HG02852 (cell line): ENCODE results near the gene PIAS1.

Experiments
- ATAC-seq: cut with Tn5 transposase; IDR thresholded peaks from one replicate; pipeline ENCODE4 v1.9.1; 2021; ENCODE audit warnings: mild to moderate bottlenecking, moderate library complexity; ENCODE audit not compliant: unreplicated experiment

Gene PIAS1

DNA sequence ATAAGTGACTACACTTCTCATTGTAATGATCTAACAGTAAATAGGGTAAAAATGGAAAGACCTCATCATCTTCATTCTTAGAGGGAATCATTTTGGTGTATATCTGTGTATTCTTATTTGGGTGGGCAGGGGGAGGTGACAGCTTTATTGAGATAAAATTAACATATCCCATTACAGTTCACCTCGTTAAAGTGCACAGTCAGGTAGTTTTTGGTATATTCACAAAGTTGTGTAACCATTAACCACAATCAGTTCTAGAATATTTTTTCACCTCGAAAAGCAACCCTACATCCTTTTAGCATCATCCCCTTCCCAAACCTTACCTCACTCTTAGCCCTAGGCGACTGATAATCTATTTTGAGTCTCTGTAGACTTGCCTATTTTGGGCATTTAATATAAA, 8.1 kb downstream of the PIAS1 start:
- no peak for ATAC-seq

DNA sequence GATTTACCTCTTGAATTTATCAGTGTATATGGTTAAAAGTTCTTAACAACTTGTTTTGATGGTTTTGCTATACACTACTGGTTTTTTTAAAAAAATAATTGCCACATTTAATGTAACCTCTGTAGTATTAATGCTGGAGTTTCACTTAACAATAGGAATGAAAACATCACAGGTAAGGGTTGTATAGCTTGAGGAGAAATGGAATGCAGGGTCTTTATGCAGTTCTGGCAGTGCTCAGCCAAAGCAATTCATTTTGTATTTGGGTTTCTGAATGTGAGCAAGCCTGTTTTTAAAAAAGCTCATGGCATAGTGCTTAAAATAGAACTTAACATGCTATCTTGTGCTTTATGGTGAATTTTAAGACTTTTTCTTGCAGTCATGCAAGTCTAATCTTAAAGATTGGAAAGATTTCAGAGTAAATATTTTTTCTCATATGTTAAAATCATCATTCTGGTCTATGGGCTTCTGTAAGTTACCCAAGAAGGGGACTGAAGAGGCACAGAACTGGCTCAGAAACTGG, 8.9 kb downstream of the PIAS1 start:
- ATAC-seq, result no peak

DNA sequence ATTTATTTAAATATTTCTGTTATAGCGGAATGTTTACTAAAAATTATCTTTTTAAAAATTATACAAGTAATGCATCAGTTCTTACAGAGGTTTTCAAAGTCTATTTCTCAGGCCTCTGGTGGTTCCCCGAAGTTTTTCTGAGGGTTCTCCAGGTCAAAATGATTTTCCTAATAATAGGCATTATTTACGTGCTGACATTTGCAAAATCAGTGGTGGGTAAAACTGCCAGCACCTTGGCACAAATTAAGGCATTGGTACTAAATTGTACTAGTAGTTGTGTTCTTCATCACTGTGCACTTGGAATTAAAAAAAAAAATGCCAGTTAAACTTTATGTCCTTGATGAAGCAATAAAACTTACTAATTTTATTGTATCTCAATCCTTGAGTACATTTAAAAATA, 9.5 kb downstream of the PIAS1 start:
- no peak for ATAC-seq

DNA sequence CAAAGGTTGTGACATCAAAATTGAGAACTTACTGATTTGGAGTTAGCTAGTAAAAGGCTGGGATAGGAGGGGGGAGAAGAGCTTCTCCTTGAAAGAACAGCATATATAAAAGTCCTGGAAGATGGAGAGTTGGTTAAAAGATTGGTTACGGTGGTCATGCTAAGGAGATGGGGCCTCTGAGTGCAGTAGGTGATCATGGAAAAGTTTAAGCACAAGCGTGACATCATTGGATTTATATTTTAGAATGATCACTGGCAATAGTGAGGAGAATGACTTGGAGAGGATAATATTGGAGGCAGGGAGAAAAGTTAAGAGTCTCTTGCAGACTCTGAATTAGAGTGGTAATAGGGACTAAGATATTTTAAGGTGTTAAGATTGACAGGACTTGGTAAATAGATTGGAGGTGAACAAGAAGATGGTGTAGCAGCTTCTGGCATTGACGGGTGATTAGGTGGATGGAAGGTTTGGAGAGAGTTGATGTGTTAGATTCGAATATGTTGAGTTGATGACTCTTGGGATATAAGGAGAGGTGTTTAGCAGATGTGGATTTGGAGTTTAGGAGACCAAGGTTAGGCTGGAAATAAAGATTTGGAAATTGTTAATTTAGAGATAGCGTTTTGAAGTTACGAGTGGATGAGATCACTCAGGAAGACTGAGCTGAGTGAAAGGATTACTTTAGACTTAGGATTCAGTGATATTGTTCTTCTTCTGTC, 19.6 kb downstream of the PIAS1 start:
- ATAC-seq, result no peak

DNA sequence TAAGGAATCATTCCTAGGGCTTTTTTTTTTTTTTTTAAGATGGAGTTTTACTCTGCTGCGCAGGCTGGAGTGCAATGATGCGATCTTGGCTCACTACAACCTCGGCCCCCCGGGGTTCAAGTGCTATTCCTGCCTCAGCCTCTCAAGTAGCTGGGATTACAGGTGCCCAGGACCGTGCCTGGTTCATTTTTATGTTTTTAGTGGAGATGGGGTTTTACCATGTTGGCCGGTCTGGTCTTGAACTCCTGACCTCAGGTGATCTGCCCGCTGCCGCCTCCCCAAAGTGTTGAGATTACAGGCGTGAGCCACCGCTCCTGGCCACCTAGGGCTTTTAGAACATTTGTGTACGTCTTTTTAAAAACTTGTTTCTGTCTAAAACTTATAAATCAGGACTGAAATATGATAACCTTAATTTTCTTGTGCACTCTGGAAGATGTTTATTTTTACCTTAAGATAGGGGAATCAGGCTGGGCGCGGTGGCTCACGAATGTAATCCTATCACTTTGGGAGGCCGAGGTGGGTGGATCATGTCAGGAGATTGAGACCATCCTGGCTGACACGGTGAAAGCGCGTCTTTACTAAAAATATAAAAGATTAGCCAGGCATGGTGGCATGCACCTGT, 21.8 kb downstream of the PIAS1 start:
- no peak for ATAC-seq

DNA sequence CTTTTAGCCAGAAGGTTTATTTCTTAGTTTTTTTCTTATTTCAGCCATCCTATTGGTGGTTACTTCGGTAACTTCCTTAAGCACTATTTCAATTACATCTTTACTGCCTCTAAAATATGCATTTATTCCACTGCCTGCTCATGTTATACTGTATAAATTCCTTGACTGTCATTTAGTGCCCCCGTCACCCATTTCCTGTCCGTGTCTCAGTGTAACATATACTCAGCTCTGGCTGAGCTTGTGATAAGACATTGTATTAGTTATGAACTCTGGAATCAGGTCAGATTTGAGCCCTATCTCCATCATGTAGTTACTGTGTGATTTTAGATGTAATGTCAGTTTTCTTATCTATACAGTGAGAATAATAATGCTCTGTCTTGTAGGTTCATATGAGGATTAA, 24.2 kb downstream of the PIAS1 start:
- ATAC-seq, result no peak

DNA sequence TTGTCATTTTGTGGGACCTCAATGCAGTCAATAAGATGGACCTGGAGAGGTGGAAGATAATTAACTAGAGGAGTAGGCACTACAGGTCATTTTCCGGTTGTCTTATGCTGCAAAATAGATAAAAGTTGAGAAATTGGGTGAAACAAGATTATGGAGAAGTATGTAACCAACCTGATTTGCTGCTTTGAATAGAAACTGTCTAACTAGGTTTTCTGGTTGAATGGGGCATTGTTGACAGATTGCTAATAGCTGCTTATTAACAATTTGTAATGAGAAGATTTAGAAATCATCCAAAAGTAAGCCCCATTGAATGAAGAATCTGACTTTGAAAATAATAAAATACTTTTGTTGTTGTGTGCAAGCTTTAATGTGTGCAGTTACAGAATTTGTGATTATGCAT, 26.2 kb downstream of the PIAS1 start:
- ATAC-seq, result no peak

DNA sequence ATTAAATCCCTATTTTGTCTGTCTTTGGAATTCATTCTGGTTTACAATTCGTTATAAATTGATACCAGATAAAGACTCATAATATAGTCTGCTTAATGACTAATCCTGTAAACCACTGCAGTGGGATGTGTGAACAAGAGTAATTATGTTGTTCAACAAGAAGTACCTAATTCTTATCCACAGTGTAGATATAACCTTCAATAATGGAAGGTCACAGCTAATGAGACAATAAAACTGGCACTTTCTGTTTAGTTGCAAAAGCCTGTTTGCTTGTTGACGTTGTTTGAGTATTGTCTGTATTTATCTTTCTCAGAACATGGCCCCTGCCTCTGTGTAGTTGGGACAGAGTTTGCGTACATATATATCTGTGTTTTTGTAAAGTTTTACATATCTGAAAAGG, 26.7 kb downstream of the PIAS1 start:
- ATAC-seq, result no peak

DNA sequence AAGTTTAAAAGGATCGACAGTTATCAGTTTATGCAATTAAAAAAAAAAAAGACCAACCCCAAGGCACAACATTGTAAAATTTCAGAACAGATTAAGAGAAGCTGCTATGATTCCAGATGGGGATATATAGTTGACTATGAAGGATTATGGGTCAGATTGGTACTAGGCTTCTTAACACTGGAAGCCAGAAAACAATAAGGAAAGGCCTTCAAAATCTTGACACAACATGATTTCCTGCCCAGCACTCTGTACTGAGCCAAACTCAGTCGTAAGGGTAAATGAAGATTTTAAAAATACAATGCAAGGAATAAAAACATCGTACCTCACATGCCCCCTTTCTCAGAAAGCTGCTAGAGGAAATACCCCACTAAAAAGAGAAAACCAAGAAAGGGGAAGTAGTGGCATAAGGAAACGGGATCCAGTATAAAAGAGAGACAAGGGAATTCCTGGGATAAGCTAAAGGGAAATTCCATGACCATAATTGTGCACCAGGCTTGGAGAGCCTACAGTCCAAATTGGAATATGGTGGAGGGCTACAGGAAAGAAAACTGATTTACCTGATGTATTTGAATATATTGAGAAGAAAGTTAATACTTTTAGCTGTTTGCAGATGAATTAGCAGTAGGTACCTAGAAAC, 27.9 kb downstream of the PIAS1 start:
- ATAC-seq, result no peak

DNA sequence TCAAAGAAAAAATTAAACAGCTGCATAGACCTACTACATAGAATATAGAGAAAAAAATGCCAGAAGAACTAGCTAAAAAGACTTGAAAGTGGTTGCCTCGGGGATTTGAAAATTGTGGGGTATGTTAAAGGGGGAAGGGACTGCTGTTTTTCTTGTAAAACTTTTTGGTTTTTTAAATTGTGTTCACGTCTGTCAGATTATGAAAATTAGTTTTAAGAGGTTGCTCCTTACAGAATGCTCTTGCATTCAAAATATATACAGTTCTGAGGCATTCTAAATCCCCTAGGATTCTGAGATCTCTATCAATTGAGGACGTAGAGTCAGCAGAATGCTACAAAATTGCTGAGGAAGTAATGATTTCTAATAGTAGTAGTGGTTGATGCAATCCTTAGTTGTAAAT, 28.6 kb downstream of the PIAS1 start:
- no peak for ATAC-seq

DNA sequence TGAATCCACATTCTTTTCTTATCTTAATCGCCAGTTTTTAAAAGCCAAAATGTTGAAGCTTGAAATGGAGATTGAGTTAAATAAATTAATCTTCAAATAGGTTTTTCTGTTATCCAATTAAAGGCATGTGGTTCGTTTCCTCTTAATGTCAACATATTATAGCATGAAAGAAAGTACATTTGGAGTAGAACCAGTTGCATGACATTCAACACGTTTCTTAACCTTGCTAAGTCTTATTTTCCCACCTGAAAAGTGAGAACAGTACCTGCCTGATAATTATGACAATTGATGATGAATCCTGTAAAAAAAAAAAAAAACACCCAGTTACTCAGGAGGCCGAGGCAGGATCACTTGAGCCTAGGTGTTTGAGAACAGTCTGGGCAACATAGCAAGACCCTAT, 29.3 kb downstream of the PIAS1 start:
- ATAC-seq, result no peak

DNA sequence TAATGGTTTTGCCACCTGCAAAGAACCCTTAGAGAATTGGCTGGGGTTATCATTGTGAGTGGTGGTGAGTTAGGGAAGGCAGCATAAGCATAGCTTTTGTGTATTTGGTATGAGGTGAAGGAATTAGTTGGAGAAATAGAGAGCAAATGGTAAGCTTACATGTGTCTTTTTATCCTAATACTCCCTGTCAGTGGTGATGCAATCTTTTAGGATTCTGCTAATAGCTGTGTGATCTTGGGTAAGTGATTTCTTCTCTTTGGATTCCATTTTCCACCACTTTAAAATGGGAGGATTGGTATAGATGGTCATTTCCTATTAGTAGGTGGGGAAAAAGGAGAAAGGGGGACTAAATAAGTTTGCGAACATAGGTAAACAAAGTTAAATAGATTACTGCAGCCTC, 30.9 kb downstream of the PIAS1 start:
- no peak for ATAC-seq

DNA sequence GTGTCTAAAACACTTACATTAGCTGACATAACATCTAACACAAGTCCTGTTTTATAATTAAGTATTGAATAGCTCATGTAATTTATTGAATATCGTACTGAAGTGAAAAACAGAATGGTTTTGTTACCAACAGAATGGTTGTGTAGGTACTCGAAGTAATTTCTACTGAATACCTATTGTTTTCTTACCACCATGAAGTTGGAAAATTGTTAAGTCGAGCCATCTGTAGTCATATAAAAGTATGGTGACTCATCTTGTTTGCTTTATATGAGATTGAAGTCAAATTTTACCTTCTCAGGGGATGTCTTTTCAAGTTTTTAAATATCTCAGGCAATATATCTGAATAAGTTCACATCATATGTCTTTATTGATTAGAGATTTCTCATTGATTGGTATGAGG, 37.6 kb downstream of the PIAS1 start:
- ATAC-seq, result no peak

DNA sequence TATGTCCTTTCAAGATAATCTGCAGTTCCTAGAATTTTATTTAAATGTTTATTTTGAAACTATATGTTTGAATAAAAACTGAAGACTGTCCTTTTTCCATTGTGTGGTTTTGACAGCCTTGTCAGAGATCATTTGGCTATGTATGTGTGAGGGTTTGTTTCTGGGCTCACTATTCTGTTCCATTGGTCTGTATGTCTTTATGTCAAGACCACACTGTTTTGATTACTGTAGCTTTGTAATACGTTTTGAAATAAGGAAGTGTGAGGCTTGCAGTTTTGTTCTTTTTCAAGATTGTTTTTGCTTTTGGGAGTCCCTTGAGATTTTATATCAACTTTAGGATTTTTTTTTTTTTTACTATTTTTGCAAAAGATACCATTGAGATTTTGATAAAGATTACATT, 42.0 kb downstream of the PIAS1 start:
- ATAC-seq, result no peak

DNA sequence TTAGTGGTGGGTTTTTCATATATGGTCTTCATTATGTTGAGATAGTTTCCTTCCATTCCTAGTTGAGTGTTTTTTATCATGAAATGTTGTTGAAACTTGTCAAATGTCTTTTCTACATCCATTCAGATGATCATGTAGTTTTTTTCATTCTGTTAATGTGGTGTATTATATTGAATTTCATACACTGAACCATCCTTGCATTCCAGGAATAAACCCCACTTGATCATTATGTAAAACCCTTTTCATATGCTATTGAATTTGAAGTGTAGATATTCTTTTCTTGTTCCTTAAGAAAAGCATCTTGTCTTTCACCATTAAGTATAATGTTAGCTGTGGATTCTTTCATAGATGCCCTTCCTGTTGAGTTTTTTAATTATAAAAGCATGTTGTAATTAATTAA, 42.9 kb downstream of the PIAS1 start:
- no peak for ATAC-seq

DNA sequence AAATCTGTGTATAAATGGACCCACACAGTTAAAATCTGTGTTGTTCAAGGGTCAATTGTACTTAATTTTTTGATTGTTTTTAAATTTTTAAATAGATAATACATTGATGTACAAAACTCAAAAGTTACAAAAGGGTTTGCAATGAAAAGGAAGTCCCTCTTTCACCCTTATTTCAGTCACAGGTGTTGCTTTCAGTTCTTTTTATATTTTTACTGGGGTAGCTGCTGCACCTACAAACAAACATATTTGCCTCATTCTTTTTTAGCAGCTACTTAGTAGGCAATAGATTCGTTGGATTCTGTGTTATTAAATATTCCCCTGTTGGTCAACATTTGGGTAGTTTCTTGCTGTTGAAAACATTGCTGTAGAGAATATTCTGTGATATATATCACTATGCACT, 44.4 kb downstream of the PIAS1 start:
- no peak for ATAC-seq

DNA sequence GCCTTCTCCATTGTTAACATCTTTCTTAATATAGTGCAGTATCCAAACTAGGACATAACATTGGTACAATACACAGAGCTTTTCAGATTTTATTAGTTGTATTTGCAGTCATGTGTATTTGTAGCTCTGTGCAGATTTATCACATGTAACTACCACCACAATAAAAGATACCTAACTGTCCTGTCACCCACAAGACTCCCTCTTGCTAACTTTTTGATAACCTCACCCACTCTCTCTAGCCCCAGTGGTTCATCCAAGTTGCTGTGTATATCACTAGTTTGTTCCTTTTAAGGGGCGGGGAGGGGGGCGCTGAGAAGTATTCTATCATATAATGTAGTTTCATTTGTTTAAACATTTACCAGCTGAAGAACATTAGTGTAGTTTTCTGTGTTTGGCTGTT, 46.1 kb downstream of the PIAS1 start:
- ATAC-seq, result no peak

DNA sequence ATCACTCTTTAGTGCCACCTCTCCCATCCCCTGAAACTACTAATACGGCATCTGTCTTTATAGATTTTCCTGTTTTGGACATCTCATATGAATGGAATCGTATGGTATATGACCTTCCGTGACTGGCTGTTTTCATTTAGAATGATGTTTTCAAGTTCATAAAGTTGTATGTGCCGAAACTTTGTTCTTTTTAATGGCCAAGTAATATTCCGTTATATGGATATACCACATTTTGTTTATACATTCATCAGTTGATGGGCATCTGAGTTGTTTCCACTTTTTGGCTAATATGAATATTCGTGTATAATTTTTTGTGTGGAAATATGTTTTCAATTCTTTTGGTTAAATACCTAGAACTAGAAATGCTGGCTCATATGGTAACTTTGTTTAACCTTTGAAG, 49.5 kb downstream of the PIAS1 start:
- ATAC-seq, result no peak

DNA sequence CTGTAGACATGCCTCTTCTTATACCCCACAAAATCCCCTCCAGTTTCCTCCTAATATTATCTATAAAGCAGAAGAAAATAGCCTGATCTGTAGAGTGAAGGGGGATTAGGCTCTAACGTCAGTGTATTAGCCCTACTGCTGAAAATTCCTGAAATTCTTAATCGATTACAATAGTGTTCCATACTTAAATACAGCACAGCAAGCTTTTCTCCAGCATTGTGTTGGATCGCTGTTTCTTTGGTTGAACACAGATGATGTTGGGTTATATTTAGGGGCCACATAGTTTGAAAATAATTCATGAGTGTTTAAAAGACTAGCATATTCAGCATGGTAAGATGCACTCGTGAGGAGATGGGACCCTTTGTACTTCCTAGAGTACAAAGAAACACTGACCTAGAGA, 52.5 kb downstream of the PIAS1 start:
- ATAC-seq, result no peak

DNA sequence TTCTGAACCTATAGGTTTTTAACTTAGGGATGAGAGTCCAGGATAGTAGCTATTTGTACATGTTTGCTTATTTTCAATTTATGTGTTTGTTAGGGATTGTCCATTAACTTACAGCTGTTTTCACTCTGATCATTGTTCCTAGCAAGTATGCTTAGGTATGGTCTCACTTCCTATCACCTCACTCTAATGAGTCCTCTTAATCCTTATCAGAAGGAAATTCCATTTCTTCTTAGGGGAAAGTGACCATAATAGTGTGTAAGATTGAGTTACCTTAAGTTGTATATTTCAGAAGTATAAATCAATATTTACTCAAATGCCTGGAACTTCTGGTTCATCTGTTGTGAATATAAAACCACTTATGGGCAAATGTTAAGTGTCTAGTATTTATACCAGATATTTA, 53.0 kb downstream of the PIAS1 start:
- ATAC-seq, result no peak

DNA sequence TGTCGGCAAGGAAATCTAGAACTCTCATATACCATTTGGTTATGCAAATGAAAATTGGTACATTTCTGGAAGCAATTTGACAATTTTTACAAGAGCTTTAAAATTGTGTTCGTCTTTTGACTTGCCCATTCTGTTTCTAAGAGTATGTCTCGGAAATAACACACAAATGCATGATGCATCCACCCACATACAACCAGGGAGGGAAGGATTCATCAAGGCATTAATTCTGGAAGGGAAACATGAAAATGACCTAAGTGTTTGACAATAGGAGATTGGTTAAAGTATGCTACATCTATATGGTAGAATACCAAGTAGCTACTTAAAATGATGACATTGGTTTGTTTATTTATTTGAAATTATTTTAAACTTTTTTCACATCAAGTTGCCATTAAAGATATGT, 58.6 kb downstream of the PIAS1 start:
- ATAC-seq, result no peak

DNA sequence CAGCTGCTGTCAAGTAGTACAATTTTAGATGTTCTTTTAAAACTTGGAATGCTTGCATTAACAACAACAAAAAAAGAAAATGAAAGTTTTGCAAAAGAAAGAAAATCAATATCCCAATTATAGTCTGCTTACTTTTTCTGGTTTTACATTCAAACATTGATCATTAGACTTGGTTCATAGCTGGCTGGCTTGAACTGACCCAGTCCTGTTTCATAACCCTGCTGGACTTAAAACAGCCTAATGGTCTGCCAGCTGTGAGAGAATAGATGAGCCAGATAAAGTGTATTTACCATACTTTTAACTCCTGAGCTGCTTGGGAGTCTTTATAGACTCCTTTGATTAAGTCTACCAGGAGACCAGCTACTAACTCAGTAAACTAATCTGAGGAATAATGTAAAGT, 59.2 kb downstream of the PIAS1 start:
- no peak for ATAC-seq
